BE2C (cell line): ENCODE results near the gene AGO4.

Source experiments
- DNase-seq: peaks from one replicate; pipeline ENCODE4 v3.0.0-alpha.2; 2020
- H3K27me3 ChIP-seq: fragments of 250-450 bp; sonication (Bioruptor Pico); 2 replicates; pipeline ENCODE4 v1.5.1; 2020; ENCODE audit warnings: mild to moderate bottlenecking
- H3K36me3 ChIP-seq: fragments of 250-450 bp; sonication (Bioruptor Pico); 2 replicates; pipeline ENCODE4 v1.5.1; 2020; ENCODE audit warnings: mild to moderate bottlenecking
- H3K4me1 ChIP-seq: fragments of 250-450 bp; sonication (Bioruptor Pico); 2 replicates; pipeline ENCODE4 v1.5.1; 2020
- H3K4me3 ChIP-seq: 2 replicates; pipeline ENCODE4 v1.5.1; 2011; ENCODE audit warnings: low read depth, low read length
- H3K9me3 ChIP-seq: fragments of 250-450 bp; sonication (Bioruptor Pico); 2 replicates; pipeline ENCODE4 v1.5.1; 2020
- CTCF ChIP-seq: IDR thresholded peaks from 2 replicates; pipeline ENCODE4 v1.5.1; 2012; ENCODE audit warnings: mild to moderate bottlenecking, low read depth, low read length

Gene AGO4

DNA sequence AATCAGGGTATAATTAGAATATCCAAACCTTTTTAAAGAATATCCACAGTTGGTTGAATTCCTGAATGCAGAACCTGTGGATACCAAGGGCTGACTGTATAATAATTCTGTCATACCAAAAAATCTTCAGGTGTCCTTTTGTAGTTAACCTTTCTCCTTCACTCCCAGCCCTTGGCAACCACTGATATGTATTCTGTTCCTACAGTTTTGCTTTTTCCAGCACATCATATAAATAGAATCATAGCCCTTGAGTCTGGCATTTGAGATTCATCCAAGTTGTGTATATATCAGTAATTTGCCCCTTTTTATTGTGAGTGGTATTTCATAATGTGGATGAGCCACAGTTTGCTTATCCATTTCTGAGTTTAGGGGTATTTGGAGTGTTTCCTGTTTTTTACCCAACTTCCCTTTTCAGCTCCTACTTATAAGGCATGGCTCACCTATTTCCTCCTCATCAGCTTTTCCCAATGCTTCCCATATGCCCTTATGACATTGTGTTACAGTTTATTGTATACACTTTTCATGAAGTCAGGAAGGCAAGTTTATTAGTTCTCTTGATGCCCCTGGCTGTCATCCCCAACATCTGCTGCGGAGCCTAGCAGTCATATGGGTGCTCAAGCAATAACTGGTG lies 40.2 kb downstream of the AGO4 start:
- H3K36me3 ChIP-seq, result no peaks in the 10 kb centered on the region
- H3K27me3 ChIP-seq, result no peaks in the 10 kb centered on the region
- no peak overlapping the region for H3K4me3 ChIP-seq
- H3K4me1 ChIP-seq, result no peaks in the 10 kb centered on the region
- DNase-seq, result no peak
- H3K9me3 ChIP-seq, result no peaks in the 10 kb centered on the region
- no peak for TF ChIP-seq CTCF

DNA sequence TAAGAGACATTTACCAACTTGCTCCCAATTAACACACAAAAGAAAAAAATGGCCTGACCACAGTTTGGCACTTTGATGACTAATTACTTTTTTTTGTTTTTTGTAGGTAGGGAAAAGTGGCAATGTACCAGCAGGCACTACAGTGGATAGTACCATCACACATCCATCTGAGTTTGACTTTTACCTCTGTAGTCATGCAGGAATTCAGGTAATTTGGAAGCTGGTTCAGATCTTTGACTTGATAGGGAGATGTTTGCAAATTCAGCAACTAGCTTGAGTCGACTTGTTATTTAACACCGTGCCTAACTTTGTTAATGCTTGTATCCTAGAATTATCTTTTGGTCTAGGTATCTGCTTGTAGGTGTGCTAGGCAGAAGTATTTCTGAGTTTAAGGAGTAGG lies 42.2 kb downstream of the AGO4 start:
- DNase-seq, result no peak
- no peaks in the 10 kb centered on the region for H3K36me3 ChIP-seq

GRCh38 chr1:35850716-35851115 lies 42.9 kb downstream of the AGO4 start:
- Histone ChIP-seq H3K9me3 (no peaks in the 10 kb centered on the region), H3K4me1 (no peaks in the 10 kb centered on the region), H3K4me3 (no peak overlapping the region), H3K27me3 (no peaks in the 10 kb centered on the region), H3K36me3 (no peaks in the 10 kb centered on the region)
- no peak for DNase-seq
- no peak for TF ChIP-seq CTCF

More for the DNA sequence above, 42.2 kb downstream of the AGO4 start:
- H3K27me3 ChIP-seq, result no peaks in the 10 kb centered on the region
- no peak overlapping the region for H3K4me3 ChIP-seq
- no peaks in the 10 kb centered on the region for H3K4me1 ChIP-seq
- H3K9me3 ChIP-seq, result no peaks in the 10 kb centered on the region
- no peak for TF ChIP-seq CTCF

DNA sequence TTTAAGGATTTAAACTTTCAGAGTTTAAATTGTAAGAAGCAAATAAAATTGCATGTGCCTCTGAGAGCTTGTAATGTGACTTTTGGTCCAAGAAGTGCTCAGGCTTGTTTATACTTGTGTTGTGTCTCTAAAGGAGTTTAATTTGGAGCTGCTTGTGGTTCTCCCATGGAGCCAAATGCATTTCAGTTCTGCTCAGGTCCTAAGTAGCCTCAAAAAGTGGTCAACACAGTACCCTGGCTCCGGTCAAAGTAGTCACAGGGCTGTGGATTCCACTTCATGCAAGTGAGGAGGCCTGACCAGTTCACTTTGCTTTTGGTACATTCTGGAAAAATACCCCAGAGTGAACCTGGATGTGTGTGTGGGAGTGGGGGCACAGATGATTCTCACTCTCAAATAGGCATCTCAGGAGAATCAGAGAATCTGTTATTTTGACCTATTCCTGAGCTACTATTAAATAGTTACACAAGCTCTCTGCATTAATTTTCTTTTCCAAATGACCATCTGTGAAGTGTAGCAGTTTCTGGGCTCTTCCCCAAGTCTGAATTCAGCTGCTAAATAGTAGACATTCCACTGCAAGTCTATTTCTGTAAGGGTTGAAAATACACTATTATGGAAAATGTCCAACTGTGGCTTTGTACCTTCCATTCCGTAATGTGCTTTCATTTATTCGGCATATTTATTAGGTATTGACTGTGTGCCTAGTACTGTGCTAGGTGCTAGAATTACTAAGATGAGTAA lies 43.5 kb downstream of the AGO4 start:
- DNase-seq, result no peak
- H3K9me3 ChIP-seq, result no peaks in the 10 kb centered on the region
- H3K4me3 ChIP-seq, result no peak overlapping the region
- no peak for TF ChIP-seq CTCF
- H3K36me3 ChIP-seq, result no peaks in the 10 kb centered on the region
- H3K4me1 ChIP-seq, result no peaks in the 10 kb centered on the region
- H3K27me3 ChIP-seq, result no peaks in the 10 kb centered on the region

- Histone ChIP-seq H3K4me1 (no peaks in the 10 kb centered on the region), H3K4me3 (no peak overlapping the region), H3K36me3 (no peaks in the 10 kb centered on the region), H3K27me3 (no peaks in the 10 kb centered on the region), H3K9me3 (no peaks in the 10 kb centered on the region)
- no peak for DNase-seq
- no peak for TF ChIP-seq CTCF
These were observed 44.4 kb downstream of the AGO4 start for GRCh38 chr1:35852241-35852640.
